ENCODE results near the gene PRSS12. TPM values are rescaled to one million over a fixed set of nuclear protein-coding genes. Genes with fewer than 3 reads are reported as not detected.

Gene PRSS12
- total RNA-seq, 1 experiment from 2014 or later: 0.25 TPM

DNA sequence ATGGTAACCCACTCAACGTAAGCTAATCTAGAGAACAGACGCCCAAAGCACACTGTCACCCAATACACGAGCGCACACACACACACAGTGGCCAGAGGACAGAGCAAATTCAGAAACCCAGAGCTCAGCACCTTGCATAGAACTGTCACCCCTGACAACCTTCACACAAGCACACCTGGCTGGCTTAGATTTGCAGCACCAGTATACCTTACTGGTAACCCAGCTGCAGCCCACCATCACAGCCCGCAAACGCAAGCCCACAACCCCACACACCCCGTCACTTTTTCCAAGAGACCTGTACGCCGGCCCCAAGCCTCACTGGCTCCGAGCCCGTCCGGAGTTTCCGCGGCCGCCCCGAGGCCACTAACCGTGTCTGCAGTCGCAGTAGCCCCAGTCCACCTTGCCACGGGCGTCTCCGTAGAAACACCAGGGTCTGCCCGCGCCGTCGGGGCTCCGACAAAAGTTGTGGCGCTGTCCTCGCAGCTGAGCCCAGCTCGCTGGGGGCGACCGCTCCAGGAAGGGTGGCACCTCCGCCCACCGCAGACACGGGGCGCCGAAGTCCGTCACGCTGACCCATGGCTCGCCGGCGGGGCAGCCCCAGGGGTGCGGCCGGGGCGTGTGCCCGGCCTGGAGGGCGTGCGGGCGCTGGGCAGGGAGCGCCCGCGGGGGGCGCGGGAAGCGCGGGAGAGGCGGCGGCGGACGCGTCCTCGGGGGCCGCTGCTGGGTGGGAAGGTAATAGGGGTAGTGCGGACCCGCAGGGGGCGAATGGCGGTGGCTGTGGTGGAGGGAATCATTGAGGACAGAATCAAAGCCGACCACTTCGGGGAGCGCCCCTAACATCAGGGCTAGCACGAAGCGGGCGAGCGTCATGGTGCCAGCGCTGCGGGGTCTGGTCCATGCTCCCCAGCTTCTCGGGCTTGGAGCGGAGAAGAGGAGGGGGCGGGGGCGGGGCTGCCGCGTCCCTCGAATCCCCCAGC lies 664 bp downstream of the PRSS12 start:
- Mint-ChIP-seq H3K27ac (ENCODE audit: unreplicated experiment) (no peak overlapping the region), H3K4me3 (ENCODE audit: unreplicated experiment) (peak overlapping the region; percentile 79), H3K9me3 (ENCODE audit: unreplicated experiment) (no peaks in the 10 kb centered on the region), H3K4me1 (ENCODE audit: low read depth, unreplicated experiment) (no peaks in the 10 kb centered on the region), H3K27me3 (ENCODE audit: insufficient read depth, unreplicated experiment) (peaks cover 18% of the 10 kb centered on the region), H3K36me3 (ENCODE audit: insufficient read depth, unreplicated experiment) (no peaks in the 10 kb centered on the region)
- TF ChIP-seq CTCF (IDR thresholded peaks at IDR 0.05; ENCODE audit: insufficient read depth in 1 of 2, low read depth in 1 of 2, low read length in 1 of 2, severe bottlenecking in 1 of 2, unreplicated experiment in 1 of 2): no peak
- intact Hi-C loops (cut with micrococcal nuclease; ENCODE audit: unreplicated experiment): no loop called here
- CTCF ChIA-PET: interaction anchor here (0.6 to 1.0 kb wide), 8 partner anchors 16 to 1908 kb away, joined by 3 to 8 read pairs (median 6); no protein-coding TSS in a partner anchor
- Histone ChIP-seq H3K4me3 (ENCODE audit: low read depth, low read length) (peak overlapping the region; percentile 33), H3K9me3 (no peaks in the 10 kb centered on the region), H3K27me3 (replicated peaks; ENCODE audit: control insufficient read depth, insufficient read depth, low read length) (no peaks in the 10 kb centered on the region; the same call in 1 of the 2 replicates), H3K36me3 (ENCODE audit: control insufficient read depth, insufficient read depth, low read length) (no peaks in the 10 kb centered on the region), H3K4me1 (peaks cover 3% of the 10 kb centered on the region; the same call in 1 of the 2 replicates)
- no TSS peak for BruUV-seq (replicated peaks)
- POLR2A ChIA-PET: interaction anchor here (0.7 kb wide), 2 partner anchors 10 to 74 kb away, joined by 5 to 6 read pairs; no protein-coding TSS in a partner anchor
- DNase-seq: peak; percentile 20 to 45

DNA sequence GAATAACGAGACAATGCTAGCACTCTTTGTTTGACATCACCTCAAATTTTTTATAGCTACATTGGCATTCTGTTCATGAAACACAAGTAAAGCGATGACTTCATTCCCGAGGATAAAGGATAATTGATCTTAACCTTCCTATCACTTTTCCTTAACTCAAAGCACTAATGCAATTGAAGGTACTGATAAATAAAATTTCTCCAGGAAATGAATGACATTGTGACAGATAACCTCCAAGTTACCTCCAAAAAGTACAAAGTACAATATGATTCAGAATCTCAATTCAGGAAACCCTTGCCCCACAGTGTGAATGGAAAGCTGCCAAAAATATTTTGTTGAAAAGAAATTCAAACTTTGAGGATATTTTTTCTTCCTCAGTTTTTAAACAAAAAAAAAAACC lies 1.8 kb downstream of the PRSS12 start:
- intact Hi-C loops (cut with micrococcal nuclease; ENCODE audit: unreplicated experiment): no loop called here
- Mint-ChIP-seq H3K4me1 (ENCODE audit: low read depth, unreplicated experiment) (peaks cover 6% of the 10 kb centered on the region), H3K27ac (ENCODE audit: unreplicated experiment) (no peak overlapping the region), H3K4me3 (ENCODE audit: unreplicated experiment) (no peak overlapping the region), H3K27me3 (ENCODE audit: insufficient read depth, unreplicated experiment) (peaks cover 18% of the 10 kb centered on the region), H3K9me3 (ENCODE audit: unreplicated experiment) (no peaks in the 10 kb centered on the region), H3K36me3 (ENCODE audit: insufficient read depth, unreplicated experiment) (no peaks in the 10 kb centered on the region)
- no peaks in the 10 kb centered on the region; the same call in 1 of the 2 replicates for H3K27me3 ChIP-seq (replicated peaks; ENCODE audit: control insufficient read depth, insufficient read depth, low read length)
- no peaks in the 10 kb centered on the region for H3K9me3 ChIP-seq
- no peak for TF ChIP-seq CTCF (IDR thresholded peaks at IDR 0.05; ENCODE audit: insufficient read depth in 1 of 2, low read depth in 1 of 2, low read length in 1 of 2, severe bottlenecking in 1 of 2, unreplicated experiment in 1 of 2)
- no peaks in the 10 kb centered on the region for H3K36me3 ChIP-seq (ENCODE audit: control insufficient read depth, insufficient read depth, low read length)
- peaks cover 3% of the 10 kb centered on the region; the same call in 1 of the 2 replicates for H3K4me1 ChIP-seq
- no peak for DNase-seq
- ChIA-PET POLR2A (no interaction called here), CTCF (no interaction called here)
- no peak overlapping the region for H3K4me3 ChIP-seq (ENCODE audit: low read depth, low read length)
- no TSS peak for BruUV-seq (replicated peaks)

DNA sequence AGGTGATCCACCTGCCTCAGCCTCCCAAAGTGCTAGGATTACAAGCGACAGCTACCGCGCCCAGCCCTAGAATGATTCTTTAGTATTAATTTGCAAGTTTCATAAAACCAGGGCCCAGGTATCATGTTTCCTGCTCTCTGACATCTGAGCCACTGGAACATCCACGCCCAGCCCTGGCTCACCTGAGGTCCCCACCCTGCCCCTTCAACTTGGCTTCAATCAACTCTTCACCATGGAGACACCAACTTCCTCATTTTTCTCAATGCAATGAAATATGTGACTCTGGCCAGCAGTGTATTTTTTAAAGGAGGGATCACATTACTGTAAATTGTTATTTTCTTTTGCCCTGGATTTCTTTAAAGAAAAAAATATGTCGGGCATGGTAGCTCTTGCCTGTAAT lies 3.9 kb downstream of the PRSS12 start:
- TF ChIP-seq CTCF (IDR thresholded peaks at IDR 0.05; ENCODE audit: insufficient read depth in 1 of 2, low read depth in 1 of 2, low read length in 1 of 2, severe bottlenecking in 1 of 2, unreplicated experiment in 1 of 2): no peak
- peaks cover 3% of the 10 kb centered on the region; the same call in 1 of the 2 replicates for H3K4me1 ChIP-seq
- no peaks in the 10 kb centered on the region for H3K9me3 ChIP-seq
- H3K4me3 Mint-ChIP-seq (ENCODE audit: unreplicated experiment): no peak overlapping the region
- H3K36me3 ChIP-seq (ENCODE audit: control insufficient read depth, insufficient read depth, low read length): no peaks in the 10 kb centered on the region
- peaks cover 14% of the 10 kb centered on the region for H3K27me3 Mint-ChIP-seq (ENCODE audit: insufficient read depth, unreplicated experiment)
- no peaks in the 10 kb centered on the region for H3K27me3 ChIP-seq (replicated peaks; ENCODE audit: control insufficient read depth, insufficient read depth, low read length)
- DNase-seq: no peak
- intact Hi-C loops (cut with micrococcal nuclease; ENCODE audit: unreplicated experiment): no loop called here
- no peaks in the 10 kb centered on the region for H3K9me3 Mint-ChIP-seq (ENCODE audit: unreplicated experiment)
- H3K36me3 Mint-ChIP-seq (ENCODE audit: insufficient read depth, unreplicated experiment): no peaks in the 10 kb centered on the region
- no TSS peak for BruUV-seq (replicated peaks)
- H3K4me3 ChIP-seq (ENCODE audit: low read depth, low read length): no peak overlapping the region
- POLR2A ChIA-PET: no interaction called here
- H3K27ac Mint-ChIP-seq (ENCODE audit: unreplicated experiment): no peak overlapping the region
- CTCF ChIA-PET: no interaction called here
- H3K4me1 Mint-ChIP-seq (ENCODE audit: low read depth, unreplicated experiment): peaks cover 6% of the 10 kb centered on the region
